GM20431 (cell line): Measurements from ENCODE around the gene DGKI.
"Not testable (repeated sequence)": the region's sequence is repeated elsewhere in the genome, so short reads cannot be mapped to it uniquely, and the experiment has no call there.

Experiments used
- in situ Hi-C: fragments of 300-500 bp; cut with MseI, MboI; formaldehyde crosslinking; loops from one replicate; pipeline ENCODE4 v1.15.0; 2020; ENCODE audit warnings: low sequenced_read_pairs; ENCODE audit not compliant: unreplicated experiment

The DGKI gene

DNA sequence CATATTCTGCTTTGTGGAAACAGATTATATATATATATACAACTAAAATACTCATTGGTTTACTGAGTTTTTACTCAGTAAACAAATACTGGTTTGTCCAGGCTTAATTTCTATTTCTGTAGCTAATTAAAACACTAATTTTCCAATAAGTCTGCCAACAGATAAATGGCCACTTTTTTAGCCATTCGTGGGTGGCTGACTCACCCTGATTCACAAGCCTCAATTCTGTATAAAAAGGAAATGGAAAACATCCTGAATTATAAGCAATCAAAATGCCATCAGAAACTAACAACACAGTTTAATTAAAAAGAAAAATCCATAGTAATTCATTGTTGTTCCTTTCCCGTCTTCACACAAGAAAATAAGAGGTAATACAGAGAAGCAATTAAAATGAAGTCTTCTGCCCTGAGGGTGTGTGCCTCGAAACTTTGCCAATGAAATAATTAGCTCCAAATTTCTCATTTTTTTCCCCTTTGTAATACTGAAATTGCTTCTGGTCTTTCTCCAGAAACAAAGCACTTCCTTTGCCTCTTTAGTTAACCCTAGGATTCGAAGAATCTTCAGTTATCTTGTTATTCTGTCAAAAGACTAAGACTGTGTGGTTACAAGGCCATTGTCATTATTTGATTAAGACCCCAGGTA is 384.6 kb downstream of the DGKI start:
- in situ Hi-C loops = no loop called here

DNA sequence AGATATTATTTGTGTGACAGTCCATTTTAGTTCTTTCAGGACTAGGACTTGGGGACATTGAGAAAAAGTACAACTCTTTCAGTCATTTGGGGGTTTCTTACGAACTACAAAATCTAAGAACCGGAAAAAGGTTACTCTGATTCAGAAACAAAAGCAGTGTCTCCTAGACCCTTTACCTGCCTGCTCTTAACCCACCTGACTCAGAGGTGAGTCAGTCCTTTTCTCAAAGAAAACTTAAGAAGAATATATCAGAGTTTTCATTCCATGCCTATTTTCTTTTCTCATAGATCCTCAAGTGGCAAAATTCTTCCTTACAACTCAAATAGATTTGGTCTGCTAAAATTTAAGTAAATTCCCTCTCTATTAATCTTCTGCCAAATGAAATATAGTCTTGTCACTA is 388.4 kb downstream of the DGKI start:
- in situ Hi-C loops = no loop called here

DNA sequence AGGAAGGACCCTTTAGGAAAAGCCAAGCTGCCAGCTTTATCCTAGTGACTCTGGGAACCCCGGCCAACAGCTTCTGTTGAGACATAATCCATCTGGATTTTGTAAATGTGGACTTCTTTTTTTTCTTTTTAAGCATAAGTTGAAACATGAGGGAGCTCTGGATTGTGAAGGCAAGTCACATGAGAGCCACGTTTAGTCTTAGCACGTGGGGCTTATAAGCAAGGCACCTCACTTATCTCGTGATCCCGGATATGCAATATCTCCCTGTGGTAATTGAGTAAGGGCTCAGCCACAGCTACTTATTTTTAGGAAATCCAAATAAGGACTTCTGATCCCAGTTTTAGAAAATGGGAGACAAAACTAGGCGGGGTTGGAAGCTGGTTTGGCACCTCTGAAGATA is 392.0 kb downstream of the DGKI start:
- in situ Hi-C loops = no loop called here

DNA sequence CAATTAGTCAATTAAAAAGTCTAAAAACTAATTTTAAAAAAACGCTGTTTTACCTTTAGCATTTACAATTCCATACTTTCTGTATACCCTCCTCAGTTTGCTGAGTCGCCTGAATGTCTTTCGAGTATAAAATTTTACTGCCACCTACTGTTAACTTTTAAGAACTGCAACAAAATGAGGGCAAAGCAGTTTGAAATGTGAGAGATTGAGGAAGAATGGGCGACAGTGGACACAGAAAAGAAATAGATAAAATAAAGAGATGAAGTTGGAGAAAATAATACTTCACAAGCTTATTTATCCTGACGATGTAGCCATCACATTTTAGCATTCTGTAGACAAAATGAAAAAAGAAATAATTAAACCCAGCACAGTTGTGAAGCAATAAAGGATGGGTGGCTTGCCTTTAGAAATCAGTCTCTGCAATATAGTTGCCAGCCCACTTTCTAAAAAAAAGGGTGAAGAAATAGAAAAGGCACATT is 392.5 kb downstream of the DGKI start:
- in situ Hi-C loops = no loop called here

DNA sequence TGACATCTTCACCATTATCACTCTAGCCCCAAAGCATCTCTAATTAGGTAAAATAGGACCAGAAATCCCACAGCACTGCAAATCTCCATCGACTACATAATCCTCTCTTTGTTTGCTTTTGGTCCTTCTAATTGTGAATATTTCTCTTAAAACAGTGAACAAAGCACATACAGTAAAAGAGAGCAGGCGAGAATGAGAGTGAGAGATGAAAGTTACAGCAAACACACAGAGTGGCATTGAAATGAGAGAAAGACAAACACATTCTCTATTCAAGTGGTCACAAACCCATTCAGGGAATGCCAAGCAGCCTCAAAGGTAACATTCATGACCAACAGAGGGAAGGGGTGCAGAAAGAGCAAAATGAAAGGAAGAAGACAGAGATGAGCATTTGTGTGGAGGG is 393.4 kb downstream of the DGKI start:
- in situ Hi-C loops = no loop called here

DNA sequence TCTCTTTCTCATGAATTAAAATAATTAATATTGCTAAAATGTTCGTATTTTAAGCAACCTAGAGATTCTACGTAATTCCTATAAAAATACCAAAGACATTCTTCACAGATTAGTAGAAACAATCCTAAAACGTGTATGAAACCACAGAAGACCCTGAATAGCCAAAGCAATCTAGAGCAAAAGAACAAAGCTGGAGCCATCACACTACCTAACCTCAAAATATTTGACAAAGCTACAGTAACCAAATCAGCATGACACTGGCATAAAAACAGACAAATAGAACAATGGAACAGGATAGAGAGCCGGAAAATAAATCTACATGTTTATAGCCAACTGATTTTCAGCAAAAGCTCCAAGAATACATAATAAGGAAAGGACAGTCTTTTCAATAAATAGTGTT is 397.8 kb downstream of the DGKI start:
- in situ Hi-C loops = no loop called here

DNA sequence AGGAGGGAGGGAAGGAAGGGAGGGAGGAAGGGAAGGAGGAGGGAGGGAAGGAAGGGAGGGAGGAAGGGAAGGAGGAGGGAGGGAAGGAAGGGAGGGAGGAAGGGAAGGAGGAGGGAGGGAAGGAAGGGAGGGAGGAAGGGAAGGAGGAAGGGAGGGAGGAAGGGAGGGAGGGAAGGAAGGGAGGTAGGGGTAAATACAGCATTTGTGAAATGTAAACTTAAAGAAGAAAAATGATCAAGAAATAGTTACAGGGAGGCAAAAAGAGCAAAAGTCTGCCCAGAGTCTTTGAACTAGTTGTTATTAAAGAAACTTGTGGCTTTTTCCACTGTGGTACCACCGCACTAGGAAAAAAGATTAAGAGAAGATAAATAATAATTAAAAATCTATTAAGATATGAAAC is 398.2 kb downstream of the DGKI start:
- in situ Hi-C loops = not testable (repeated sequence)

DNA sequence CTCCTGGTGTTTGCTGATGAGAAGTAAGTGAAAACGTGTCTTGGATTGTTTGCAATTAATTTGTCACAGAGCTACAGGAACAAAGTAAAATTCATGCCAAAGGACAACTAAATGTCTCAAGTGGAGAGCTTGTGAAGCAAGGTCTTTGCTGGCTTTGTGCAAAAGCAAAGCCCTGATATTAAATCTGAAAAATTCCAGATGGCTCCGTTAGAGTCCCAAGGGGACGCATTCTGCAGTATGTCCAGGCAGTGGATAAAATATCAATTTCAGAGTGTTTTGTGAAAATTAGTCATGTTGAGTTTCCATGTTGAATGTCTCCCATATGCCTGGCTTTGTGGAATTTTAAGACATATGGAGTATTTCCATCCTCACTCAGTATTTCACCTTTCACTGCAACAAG is 400.7 kb downstream of the DGKI start:
- in situ Hi-C loops = no loop called here

DNA sequence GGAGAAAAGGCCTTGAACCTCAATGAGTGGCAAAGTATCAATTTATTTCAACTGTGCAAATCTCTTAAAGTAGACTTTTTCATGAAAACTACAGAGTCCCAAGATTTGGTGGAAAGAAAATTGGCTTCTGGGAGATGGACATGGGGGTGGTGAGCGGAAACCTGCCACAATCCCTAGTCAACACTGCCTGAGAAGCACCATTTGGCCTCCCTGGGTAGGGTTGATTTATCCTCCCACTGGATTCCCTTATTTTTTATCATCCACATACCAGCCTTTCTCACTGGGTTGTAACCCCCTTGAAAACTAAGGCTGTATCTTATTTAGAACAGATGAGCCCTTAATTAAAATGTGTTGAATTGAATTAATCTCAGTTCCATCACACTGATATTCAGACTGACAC is 401.5 kb downstream of the DGKI start:
- in situ Hi-C loops = no loop called here

DNA sequence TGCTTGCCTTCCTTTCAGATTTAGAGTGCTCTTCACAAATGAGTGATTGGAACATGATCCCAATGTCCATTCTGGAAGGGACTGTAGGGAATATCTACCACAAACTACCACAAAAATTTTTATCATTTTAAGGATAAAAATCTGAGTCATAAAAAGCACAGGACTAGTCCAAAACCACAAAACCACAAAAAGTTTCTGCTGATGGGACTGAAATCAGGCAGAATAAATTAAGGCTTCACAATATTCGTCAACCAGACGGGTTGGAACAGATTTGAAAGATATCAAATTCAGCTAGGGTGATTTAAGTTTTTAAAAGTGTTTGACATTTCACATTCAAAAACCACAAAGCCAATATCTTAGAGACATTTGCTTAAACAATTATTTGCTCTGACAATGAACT is 403.2 kb downstream of the DGKI start:
- in situ Hi-C loops = no loop called here

DNA sequence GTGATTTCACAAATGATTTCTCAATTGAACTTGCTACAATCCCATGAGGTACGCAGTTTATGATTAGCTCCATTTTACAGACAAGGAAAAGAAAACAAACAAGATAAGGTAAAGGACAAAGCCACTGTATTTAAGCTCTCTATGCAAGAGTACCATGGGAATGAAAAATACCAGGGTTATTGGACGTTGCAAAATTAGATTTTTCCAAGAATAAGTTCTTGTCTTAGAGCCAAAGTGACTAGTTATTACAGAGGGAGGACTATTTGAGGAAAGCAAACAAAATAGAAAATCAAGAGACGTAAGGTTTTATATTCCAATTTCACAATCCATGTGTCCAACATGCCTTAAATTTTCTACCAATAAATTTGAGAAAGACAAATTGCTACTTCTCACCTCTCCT is 405.3 kb downstream of the DGKI start:
- in situ Hi-C loops = no loop called here

DNA sequence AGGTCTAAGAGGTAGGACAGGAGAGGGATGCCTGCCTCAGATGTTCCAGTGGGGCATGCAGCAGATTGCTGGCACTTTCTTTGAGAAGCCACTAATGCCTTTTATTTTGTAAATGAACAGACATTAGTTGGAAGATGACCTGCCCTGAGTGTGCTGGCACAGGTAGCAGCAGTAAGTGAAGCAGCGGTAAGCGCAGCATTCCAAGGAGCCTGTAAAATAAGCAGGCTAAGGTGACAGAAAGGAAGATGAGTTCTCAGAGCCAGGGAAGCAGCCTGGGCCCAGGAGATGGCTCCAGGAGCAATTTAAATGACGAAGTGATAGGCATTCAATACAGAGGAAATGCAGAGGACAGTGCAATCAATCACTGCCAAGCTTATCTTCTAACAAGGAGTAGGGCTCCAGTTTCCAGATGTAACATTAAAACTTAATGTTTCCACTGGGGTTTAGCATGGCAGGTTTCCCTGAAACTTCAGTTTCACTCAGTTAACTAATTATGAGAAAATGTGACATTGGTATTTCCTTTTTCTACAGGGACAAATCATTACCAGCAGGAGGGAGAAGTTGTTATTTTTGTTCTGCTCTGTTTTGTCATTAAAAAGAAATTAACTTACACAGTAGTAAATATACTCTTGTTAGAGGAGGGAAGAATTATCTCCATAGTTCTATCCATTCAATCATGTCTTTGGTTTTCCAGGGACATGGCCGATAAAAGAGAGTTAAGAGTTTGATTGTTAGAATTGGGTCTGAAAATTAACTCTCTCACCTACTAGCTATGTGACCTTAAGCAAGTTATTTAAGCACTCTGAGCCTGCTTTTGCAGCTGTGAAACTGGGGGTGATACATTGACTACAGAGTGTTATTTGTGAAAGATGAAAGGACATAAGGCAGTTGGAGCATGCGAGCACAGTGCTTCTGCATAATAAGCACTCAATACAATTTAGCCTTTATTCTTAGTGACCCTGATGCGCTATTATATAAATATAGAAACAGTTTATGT is 406.6 kb downstream of the DGKI start:
- in situ Hi-C loops = no loop called here

DNA sequence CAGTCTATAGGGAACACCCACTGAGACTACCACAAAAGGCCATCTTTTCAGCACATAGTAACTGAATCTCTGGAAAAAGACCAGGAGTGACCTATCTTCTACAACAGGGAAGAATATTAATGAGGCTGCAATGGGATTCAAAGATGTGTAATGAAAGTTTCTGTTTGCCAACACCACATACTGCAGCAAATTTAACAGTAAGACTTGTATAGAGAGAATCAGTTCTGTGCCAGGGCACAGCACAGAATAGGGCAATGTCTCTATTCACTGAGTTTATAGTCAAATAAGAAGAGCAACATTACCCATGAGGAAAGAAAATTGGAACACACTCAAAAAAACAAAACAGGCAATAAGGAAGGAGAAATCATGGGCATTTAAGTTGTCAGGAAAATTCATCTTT is 411.8 kb downstream of the DGKI start:
- in situ Hi-C loops = no loop called here

DNA sequence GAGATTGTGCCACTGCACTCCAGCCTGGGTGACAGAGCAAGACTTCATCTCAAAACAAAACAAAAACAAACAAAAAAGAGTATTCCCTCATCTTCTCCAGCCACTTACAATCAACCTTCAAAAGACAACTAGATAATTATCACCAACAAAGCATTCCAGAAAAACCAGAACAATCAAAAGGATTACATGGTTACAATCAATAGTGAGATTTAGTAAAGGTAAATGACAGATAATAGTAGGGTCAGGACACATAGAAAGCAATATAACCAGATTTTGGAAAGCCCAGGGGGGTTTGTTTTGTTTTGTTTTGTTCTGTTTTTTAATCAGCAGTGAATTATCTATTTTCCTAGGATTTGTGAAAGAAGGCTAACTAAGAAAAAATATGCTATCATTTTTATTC is 412.2 kb downstream of the DGKI start:
- in situ Hi-C loops = no loop called here

DNA sequence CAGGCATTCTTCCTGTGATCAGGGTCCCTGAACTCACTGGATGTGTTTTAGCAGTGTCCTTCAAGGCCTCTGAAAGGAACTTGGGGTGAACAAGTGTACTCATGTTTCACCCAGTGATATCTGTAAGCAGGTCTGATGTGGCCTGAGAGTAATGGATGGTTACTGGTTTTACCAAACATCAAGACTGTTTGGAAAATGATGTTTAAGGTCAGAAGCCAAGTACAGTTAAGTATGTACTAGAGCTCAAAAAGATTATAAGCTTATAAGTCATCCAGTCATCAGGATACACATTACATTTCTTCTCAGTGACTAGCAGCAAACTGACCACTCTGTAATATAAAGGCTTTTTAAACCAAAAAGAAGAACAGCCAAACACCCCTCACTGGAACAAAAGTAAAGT is 423.5 kb downstream of the DGKI start:
- in situ Hi-C loops = no loop called here

DNA sequence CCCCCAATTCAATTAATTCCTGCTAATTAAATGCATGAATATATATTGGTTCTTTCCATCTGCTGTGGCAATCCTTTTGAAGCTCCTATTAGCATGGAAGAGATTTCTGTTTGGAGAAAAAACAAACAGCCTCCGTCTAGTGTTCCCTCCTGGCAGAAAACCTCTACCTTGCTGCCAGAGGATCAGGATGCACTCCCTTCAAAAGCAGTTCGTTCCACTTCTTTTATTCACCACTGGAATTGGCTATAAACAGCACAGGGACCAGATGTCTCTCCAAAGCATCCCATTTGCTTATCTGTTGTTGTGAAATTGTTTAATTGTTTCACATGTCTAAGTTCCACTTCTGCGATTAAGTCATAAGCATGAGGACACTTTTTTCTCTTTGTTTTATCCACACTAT is 425.4 kb downstream of the DGKI start:
- in situ Hi-C loops = no loop called here

DNA sequence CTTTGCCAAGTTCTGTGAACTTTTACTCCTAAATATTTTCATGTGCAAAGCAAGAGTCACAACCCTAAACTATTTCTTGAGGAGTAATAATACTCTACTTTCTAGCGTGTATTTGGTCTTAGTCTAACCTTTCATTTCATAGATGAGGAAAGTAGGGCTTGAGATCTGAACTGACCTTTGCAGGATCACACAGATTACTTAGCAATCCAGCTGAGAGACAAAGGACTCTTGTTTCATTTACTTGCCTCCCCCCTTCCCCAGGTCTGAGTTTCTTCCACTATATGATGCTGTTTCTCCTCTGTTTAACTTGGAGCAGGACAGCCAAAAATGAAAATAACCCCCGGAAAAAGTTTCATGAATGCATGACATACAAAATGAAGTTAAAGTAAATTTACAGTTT is 427.9 kb downstream of the DGKI start:
- in situ Hi-C loops = no loop called here

DNA sequence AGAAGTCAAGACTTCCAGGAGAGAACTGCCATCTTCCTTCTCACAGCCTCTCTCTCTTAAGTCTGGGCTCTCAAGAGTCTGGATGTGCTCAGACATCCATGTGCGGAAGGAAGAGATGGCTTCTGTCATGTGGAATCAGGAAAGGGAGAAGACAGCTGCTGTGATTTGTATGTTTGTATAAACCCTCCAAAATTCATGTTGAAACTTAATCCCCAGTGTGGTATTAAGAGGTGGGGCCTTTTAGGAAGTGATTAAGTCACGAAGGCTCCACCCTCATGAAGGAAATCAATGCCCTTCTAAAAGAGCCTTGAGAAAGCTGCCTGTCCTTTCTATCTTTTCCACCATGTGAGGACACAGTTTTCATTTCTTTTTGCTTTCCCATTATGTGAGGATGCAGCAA is 429.3 kb downstream of the DGKI start:
- in situ Hi-C loops = no loop called here

DNA sequence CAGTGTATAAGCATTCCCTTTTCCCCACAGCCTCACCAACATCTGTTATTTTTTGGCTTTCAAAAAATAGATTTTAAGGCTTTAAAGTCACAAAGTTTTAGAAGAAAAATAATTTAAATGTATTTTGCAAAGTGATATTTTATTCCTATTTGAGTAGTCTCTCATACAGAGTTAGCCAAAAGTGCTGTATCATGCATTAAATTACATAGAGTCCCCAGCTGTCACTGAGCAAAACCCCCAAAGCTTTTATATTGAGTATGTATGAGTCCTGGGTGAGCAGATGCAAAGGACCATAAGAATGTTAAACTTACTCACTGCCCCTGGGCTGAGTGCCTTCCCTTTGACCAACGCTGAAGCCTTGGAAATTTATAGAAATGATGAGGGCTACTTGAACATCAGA is 432.9 kb downstream of the DGKI start:
- in situ Hi-C loops = no loop called here

DNA sequence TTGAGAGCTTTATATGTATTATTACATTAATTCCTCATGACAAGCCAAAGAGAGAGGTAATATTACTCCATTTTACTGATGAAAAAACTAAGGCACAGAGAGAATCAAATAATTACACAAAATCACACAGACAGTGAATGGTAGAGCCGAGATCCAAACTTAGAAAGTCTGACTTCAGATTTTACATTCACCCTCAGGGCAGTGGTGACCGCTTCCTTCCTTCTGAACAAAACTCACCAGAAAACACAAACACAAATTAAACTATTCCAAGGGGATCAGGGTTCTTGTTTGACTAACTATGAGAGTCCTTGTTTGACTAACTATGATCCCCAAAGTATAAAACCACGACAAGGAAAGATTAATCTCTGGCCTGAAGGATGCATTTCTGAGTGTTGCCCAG is 435.3 kb downstream of the DGKI start:
- in situ Hi-C loops = no loop called here

DNA sequence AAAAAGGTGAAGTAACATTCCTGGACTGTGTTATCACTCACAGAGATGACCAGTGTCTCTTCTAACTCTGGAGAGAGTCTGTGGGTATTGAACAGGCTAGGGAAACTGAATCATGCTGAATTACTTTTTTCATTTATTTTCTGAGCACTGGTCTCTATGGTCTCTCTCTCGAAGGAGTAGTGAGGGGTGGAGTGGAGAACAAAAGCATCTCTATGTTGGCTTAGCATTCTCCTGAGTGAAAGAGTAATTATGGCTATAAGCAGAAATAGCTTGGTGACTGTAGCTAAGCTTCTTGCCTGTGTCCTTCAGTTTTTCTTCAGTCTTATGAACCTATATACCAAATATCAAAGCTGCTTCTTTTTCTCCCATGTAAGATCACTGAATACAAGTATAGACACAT is 438.6 kb downstream of the DGKI start:
- in situ Hi-C loops = no loop called here
